ENCODE data around the gene PSG11. TPM values are rescaled to one million over a fixed set of nuclear protein-coding genes. Genes with fewer than 3 reads are reported as not detected.
"Not testable (repeated sequence)": the region's sequence is repeated elsewhere in the genome, so short reads cannot be mapped to it uniquely, and the experiment has no call there.

The PSG11 gene
- not detected for total RNA-seq (ENCODE audit: unreplicated experiment)
- long read RNA-seq, result 0 reads

- H3K36me3 Mint-ChIP-seq (ENCODE audit: low read depth, unreplicated experiment); H3K9me3 Mint-ChIP-seq (ENCODE audit: unreplicated experiment); H3K27me3 Mint-ChIP-seq (ENCODE audit: unreplicated experiment); H3K4me3 Mint-ChIP-seq (ENCODE audit: unreplicated experiment); H3K4me1 Mint-ChIP-seq (ENCODE audit: unreplicated experiment); H3K27ac Mint-ChIP-seq (ENCODE audit: unreplicated experiment); DNase-seq (ENCODE audit: low spot score): not testable (repeated sequence)
Measured at GRCh38 chr19:43026369-43026768, at the start of gene PSG11. Gene PSG11, minus strand, starts transcription at chr19:43026469. Its CDS starts 97 bp downstream, at chr19:43026372.

GRCh38 chr19:43062418-43062817 lies 36.1 kb upstream of the PSG11 start:
- H3K4me3 Mint-ChIP-seq (ENCODE audit: unreplicated experiment); H3K27ac Mint-ChIP-seq (ENCODE audit: unreplicated experiment); H3K36me3 Mint-ChIP-seq (ENCODE audit: low read depth, unreplicated experiment); H3K27me3 Mint-ChIP-seq (ENCODE audit: unreplicated experiment); H3K4me1 Mint-ChIP-seq (ENCODE audit: unreplicated experiment); DNase-seq (ENCODE audit: low spot score); H3K9me3 Mint-ChIP-seq (ENCODE audit: unreplicated experiment): not testable (repeated sequence)

GRCh38 chr19:43061326-43061725 lies 35.1 kb upstream of the PSG11 start:
- H3K9me3 Mint-ChIP-seq (ENCODE audit: unreplicated experiment); H3K27ac Mint-ChIP-seq (ENCODE audit: unreplicated experiment); H3K27me3 Mint-ChIP-seq (ENCODE audit: unreplicated experiment): not testable (repeated sequence)

GRCh38 chr19:43060254-43060653 lies 34.0 kb upstream of the PSG11 start:
- DNase-seq (ENCODE audit: low spot score); H3K4me1 Mint-ChIP-seq (ENCODE audit: unreplicated experiment); H3K4me3 Mint-ChIP-seq (ENCODE audit: unreplicated experiment); H3K9me3 Mint-ChIP-seq (ENCODE audit: unreplicated experiment); H3K36me3 Mint-ChIP-seq (ENCODE audit: low read depth, unreplicated experiment); H3K27ac Mint-ChIP-seq (ENCODE audit: unreplicated experiment); H3K27me3 Mint-ChIP-seq (ENCODE audit: unreplicated experiment): not testable (repeated sequence)

More at GRCh38 chr19:43061326-43061725, 35.1 kb upstream of the PSG11 start:
- H3K4me1 Mint-ChIP-seq (ENCODE audit: unreplicated experiment); DNase-seq (ENCODE audit: low spot score); H3K4me3 Mint-ChIP-seq (ENCODE audit: unreplicated experiment); H3K36me3 Mint-ChIP-seq (ENCODE audit: low read depth, unreplicated experiment): not testable (repeated sequence)

- H3K4me3 Mint-ChIP-seq (ENCODE audit: unreplicated experiment); H3K36me3 Mint-ChIP-seq (ENCODE audit: low read depth, unreplicated experiment); H3K27ac Mint-ChIP-seq (ENCODE audit: unreplicated experiment); H3K9me3 Mint-ChIP-seq (ENCODE audit: unreplicated experiment); H3K27me3 Mint-ChIP-seq (ENCODE audit: unreplicated experiment); H3K4me1 Mint-ChIP-seq (ENCODE audit: unreplicated experiment); DNase-seq (ENCODE audit: low spot score): not testable (repeated sequence)
Measured at GRCh38 chr19:43059482-43059881, 33.2 kb upstream of the PSG11 start.

GRCh38 chr19:43058440-43058839 lies 32.2 kb upstream of the PSG11 start:
- not testable (repeated sequence) for H3K4me3 Mint-ChIP-seq (ENCODE audit: unreplicated experiment); H3K27me3 Mint-ChIP-seq (ENCODE audit: unreplicated experiment); H3K4me1 Mint-ChIP-seq (ENCODE audit: unreplicated experiment); H3K27ac Mint-ChIP-seq (ENCODE audit: unreplicated experiment); H3K36me3 Mint-ChIP-seq (ENCODE audit: low read depth, unreplicated experiment); DNase-seq (ENCODE audit: low spot score); H3K9me3 Mint-ChIP-seq (ENCODE audit: unreplicated experiment)

GRCh38 chr19:43047966-43048365 lies 21.7 kb upstream of the PSG11 start:
- not testable (repeated sequence) for H3K9me3 Mint-ChIP-seq (ENCODE audit: unreplicated experiment); H3K4me1 Mint-ChIP-seq (ENCODE audit: unreplicated experiment); H3K27ac Mint-ChIP-seq (ENCODE audit: unreplicated experiment); H3K27me3 Mint-ChIP-seq (ENCODE audit: unreplicated experiment); DNase-seq (ENCODE audit: low spot score); H3K4me3 Mint-ChIP-seq (ENCODE audit: unreplicated experiment); H3K36me3 Mint-ChIP-seq (ENCODE audit: low read depth, unreplicated experiment)

- not testable (repeated sequence) for H3K27ac Mint-ChIP-seq (ENCODE audit: unreplicated experiment); H3K9me3 Mint-ChIP-seq (ENCODE audit: unreplicated experiment); H3K4me1 Mint-ChIP-seq (ENCODE audit: unreplicated experiment); H3K27me3 Mint-ChIP-seq (ENCODE audit: unreplicated experiment); H3K36me3 Mint-ChIP-seq (ENCODE audit: low read depth, unreplicated experiment); DNase-seq (ENCODE audit: low spot score); H3K4me3 Mint-ChIP-seq (ENCODE audit: unreplicated experiment)
Measured at GRCh38 chr19:43046578-43046977, 20.3 kb upstream of the PSG11 start.

GRCh38 chr19:43043492-43044180 lies 17.4 kb upstream of the PSG11 start:
- not testable (repeated sequence) for DNase-seq (ENCODE audit: low spot score); H3K27me3 Mint-ChIP-seq (ENCODE audit: unreplicated experiment); H3K4me3 Mint-ChIP-seq (ENCODE audit: unreplicated experiment); H3K4me1 Mint-ChIP-seq (ENCODE audit: unreplicated experiment); H3K27ac Mint-ChIP-seq (ENCODE audit: unreplicated experiment); H3K9me3 Mint-ChIP-seq (ENCODE audit: unreplicated experiment); H3K36me3 Mint-ChIP-seq (ENCODE audit: low read depth, unreplicated experiment)

GRCh38 chr19:43031645-43032044 lies 5.4 kb upstream of the PSG11 start:
- H3K9me3 Mint-ChIP-seq (ENCODE audit: unreplicated experiment); H3K4me1 Mint-ChIP-seq (ENCODE audit: unreplicated experiment); H3K4me3 Mint-ChIP-seq (ENCODE audit: unreplicated experiment); H3K36me3 Mint-ChIP-seq (ENCODE audit: low read depth, unreplicated experiment); H3K27ac Mint-ChIP-seq (ENCODE audit: unreplicated experiment); H3K27me3 Mint-ChIP-seq (ENCODE audit: unreplicated experiment): not testable (repeated sequence)
- DNase-seq (ENCODE audit: low spot score), result peak; percentile 20

Measured in endothelial cell (in vitro differentiated cells).